Femur (tissue), 1 donor: ENCODE results near the gene EI24.
A peak's percentile ranks its signal among the peaks of the same experiment; 100 is the strongest.
"Not testable (repeated sequence)": the region's sequence is repeated elsewhere in the genome, so short reads cannot be mapped to it uniquely, and the experiment has no call there.

Experiments
- DNase-seq: peaks from one replicate; pipeline ENCODE4 v3.0.0-alpha.2; 2017

Gene EI24

GRCh38 chr11:125568970-125569914 is at the start of gene EI24:
Gene EI24 (plus strand): TSS chr11:125569477. CDS start chr11:125572528, 3,051 bp downstream.
- peak; percentile 94 for DNase-seq

- no peak for DNase-seq
Measured at GRCh38 chr11:125519860-125520834, 49.1 kb upstream of the EI24 start.

- no peak for DNase-seq
Measured at GRCh38 chr11:125525303-125525702, 44.0 kb upstream of the EI24 start.

GRCh38 chr11:125532668-125533067 is 36.6 kb upstream of the EI24 start:
- no peak for DNase-seq

- no peak for DNase-seq
Measured at GRCh38 chr11:125535585-125535984, 33.7 kb upstream of the EI24 start.

GRCh38 chr11:125536834-125537233 is 32.4 kb upstream of the EI24 start:
- not testable (repeated sequence) for DNase-seq

- no peak for DNase-seq
Measured at GRCh38 chr11:125542709-125543108, 26.6 kb upstream of the EI24 start.

GRCh38 chr11:125550780-125551179 is 18.5 kb upstream of the EI24 start:
- no peak for DNase-seq

- no peak for DNase-seq
Measured at GRCh38 chr11:125551835-125552342, 17.4 kb upstream of the EI24 start.

- DNase-seq, result no peak
Measured at GRCh38 chr11:125552927-125553326, 16.4 kb upstream of the EI24 start.

GRCh38 chr11:125553357-125553756 is 15.9 kb upstream of the EI24 start:
- DNase-seq, result no peak

GRCh38 chr11:125554038-125554437 is 15.2 kb upstream of the EI24 start:
- no peak for DNase-seq

GRCh38 chr11:125559888-125560287 is 9.4 kb upstream of the EI24 start:
- no peak for DNase-seq

- no peak for DNase-seq
Measured at GRCh38 chr11:125561924-125562323, 7.4 kb upstream of the EI24 start.

GRCh38 chr11:125562430-125562829 is 6.8 kb upstream of the EI24 start:
- no peak for DNase-seq

- DNase-seq, result no peak
Measured at GRCh38 chr11:125564357-125564756, 4.9 kb upstream of the EI24 start.

- no peak for DNase-seq
Measured at GRCh38 chr11:125566235-125566634, 3.0 kb upstream of the EI24 start.

GRCh38 chr11:125569915-125570621 is 791 bp downstream of the EI24 start:
- DNase-seq, result no peak

GRCh38 chr11:125570952-125571351 is 1.7 kb downstream of the EI24 start:
- no peak for DNase-seq

GRCh38 chr11:125572916-125573315 is 3.6 kb downstream of the EI24 start:
- DNase-seq, result no peak

GRCh38 chr11:125577181-125577580 is 7.9 kb downstream of the EI24 start:
- not testable (repeated sequence) for DNase-seq

GRCh38 chr11:125578783-125579182 is 9.5 kb downstream of the EI24 start:
- DNase-seq, result no peak
